IPS-NIHi7 (cell line): ENCODE results near the gene CDH6.

ENCODE experiments used
- DNase-seq: peaks from one replicate; pipeline ENCODE4 v3.0.0; 2012; ENCODE audit warnings: mixed read lengths; ENCODE audit errors: extremely low spot score

CDH6 gene

GRCh38 chr5:31197183-31197582, 3.7 kb downstream of the CDH6 start:
- no peak for DNase-seq

GRCh38 chr5:31204958-31205357, 11.5 kb downstream of the CDH6 start:
- no peak for DNase-seq

DNA sequence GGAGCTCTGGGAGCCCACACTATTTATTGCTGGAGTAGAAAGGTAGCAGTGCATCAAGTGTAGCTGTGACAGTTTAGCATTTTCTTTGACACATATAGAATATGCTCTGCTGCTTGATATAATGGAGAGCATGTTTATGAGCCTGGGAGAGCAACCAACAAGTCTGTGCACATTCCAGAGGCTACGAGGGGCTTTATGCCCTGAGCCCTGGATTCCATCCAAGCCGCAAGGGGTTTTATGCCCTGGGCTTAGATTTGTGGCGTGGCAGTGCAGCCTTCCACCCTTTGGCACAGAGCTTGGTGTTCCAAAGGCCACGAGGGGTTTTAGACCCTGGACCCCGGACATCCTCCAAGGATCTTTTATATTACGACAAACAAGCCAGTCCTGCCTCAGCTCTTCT, 14.6 kb downstream of the CDH6 start:
- no peak for DNase-seq

- no peak for DNase-seq
These were observed 15.8 kb downstream of the CDH6 start for GRCh38 chr5:31209334-31209733.

DNA sequence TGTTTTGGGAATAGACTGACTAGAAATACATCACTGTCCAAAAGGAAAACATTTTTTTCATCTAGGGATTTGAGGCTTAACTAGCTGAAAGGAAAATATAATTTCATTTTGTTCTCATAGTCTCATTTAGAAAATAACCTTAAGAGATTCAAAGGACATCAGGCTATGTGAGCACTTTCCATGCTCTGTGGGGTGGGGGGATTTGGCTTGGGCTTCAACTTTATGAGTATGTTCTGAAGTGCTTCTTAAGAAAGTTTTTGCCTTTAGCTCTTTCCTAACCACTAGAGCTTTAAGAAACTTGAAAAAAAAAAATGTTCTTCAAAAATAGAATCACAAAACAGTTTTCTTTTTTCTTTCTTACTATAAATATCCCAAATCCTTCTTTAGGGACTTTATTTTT, 17.6 kb downstream of the CDH6 start:
- no peak for DNase-seq

DNA sequence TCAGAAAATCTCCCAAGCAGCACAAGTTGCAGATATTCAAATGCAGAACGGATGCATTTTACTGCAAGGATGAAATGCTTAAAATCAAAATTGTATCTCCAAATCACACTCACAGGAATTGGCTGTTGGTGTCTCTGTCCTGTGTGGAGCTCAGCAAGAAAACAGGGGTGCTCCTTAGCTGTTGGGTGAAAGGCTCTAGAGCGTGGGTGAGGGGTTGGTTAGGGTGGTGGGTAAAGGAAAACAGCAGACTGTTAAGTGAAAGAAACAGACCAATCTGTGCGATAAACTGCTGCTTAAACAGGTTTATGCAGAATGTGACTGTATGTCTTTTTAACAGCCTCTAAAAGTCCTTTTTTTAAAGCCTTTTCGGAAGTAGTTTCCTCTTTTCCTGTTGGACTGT, 19.8 kb downstream of the CDH6 start:
- no peak for DNase-seq

DNA sequence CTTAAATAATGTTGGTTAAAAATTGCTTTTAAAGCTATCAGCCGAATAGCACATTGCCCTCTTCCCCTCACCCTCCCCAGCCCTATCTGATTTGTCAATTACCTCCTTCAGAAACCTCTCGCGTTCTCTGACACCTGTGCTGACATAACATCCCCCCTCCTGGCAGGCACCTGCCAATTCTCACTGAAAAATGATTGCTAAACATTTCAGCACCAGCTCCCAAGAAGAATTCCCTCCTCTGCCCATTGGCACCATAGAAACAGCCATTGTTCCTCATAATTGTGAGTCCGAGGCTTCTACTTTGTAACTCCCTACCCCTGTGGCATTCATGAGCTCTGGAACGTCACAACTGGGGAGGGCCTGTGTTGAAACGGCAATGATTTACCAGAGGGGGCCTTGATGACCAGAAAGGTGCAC, 20.2 kb downstream of the CDH6 start:
- no peak for DNase-seq

DNA sequence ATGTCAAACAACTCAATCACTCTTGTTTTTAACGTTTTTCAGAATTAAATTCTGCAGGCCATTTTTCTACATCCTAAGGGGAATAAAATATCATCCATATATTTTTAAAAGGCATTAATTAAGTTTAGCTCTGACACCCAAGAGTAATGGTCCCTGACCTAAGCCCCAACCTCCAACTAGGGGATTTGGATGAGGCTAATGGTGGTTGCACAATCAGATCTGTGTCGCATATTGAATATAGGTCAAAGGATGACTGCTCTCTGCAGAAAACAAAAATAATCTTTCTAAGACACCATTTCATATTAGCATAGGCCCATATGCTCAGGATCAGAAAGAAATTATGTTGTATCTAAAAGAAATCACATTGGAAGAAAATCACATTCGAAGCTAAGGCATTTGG, 20.7 kb downstream of the CDH6 start:
- no peak for DNase-seq

DNA sequence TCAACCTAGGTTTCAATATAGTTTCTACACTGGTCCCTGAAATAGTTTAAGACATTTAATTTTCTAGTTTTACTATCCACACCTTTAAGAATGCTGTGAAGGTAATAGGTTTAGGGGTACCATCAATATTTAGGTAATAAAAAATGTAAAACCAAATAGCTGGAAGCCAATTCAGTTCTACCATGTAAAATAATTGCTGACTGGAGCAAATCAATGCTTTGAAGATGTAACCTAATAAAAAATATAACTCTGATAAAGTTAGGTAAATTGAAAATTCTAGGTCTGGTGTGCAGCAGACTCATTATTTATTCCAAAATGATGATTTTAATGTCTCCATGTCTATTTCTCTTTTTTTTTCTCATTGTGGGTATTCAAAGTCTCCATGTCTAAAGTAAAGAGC, 21.8 kb downstream of the CDH6 start:
- DNase-seq, result no peak

GRCh38 chr5:31217446-31217845, 24.0 kb downstream of the CDH6 start:
- no peak for DNase-seq

DNA sequence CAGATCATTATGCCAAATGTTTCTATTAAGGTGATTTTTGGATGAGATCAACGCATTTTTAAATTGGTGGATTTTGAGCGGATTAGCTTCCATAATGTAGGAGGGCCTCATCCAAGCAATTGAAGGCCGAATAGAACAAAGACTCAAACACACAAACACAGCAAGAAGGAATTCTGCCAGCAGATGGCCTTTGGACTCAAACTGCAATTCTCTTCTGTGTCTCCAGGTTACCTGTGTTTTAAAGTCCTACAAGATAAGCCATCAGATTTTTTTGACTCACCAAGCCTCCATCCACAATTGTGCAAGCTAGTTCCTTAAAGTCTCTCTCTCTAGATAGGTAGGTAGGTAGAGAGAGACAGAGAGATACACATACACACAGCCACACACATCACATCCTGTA, 25.5 kb downstream of the CDH6 start:
- DNase-seq, result no peak

DNA sequence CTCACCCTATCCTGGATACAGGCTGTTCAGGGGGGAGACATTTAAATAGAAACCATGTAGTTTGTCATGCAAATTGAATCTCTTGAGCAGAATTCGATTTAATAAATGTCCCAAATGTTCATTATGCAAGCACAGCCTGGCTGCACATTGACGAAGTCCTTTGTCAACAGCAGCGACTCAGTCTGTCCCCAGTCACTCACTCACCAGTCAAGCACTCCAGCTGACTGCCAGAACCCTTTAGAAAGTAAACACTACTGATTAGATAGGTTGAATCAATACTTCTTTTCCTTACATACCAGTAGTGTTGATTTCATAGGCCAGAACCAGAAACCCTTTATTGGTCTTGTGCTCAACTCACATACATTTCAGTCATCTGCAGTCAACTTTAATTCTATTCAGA, 27.5 kb downstream of the CDH6 start:
- DNase-seq, result peak; percentile 15

DNA sequence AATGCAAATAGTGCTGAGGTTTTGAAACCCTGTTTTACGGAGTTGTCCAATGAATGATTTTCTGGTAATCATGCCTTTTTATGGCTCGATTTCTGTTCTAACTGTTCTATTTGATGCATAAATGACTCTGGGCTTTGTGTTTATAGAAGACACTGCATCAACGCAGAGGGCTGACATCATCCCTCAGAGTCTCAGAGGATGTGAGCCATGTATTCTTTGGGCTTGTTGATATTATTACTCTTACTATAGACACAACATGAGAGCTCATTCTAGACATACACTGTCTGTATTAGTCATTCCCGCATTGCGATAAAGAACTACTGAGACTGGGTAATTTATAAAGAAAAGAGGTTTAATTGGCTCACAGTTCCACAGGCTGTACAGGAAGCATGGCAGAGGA, 31.6 kb downstream of the CDH6 start:
- DNase-seq, result no peak

DNA sequence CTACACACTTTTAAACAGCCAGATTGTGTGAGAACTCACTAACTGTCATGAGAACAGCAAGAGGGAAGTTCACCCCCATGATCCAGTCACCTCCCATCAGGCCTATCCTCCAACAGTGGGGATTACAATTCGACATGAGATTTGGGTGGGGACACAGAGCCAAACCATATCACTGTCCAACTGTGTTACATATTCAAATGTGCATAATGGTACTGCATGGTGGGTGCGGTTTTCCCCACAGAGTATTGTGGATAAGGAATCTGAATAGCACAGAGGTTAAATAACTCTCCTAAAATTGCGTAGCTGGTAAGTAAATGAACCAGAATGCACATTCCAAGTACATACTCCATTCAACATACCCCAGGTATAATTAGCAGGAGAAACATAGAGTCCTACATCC, 32.1 kb downstream of the CDH6 start:
- DNase-seq, result no peak

- no peak for DNase-seq
These were observed 33.2 kb downstream of the CDH6 start for GRCh38 chr5:31226651-31227050.

DNA sequence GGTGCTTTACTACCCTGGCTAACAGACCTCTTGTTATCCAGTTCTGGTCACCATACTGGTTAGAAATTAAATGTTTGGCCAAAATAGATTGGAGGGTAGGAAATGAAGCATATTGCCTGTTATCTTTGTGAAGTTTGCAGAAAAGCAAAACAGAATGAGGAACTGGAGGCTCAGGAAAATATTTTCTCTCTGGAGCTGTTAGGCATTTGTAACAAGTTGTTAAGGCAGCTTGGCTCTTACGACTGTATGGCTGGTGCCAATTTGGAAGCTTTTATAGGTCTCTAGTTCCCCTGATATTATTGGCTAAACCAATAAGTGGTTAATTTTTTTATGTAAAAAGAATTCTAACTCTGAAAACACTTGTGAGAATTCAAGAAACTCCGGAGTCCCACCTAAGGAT, 35.8 kb downstream of the CDH6 start:
- no peak for DNase-seq

DNA sequence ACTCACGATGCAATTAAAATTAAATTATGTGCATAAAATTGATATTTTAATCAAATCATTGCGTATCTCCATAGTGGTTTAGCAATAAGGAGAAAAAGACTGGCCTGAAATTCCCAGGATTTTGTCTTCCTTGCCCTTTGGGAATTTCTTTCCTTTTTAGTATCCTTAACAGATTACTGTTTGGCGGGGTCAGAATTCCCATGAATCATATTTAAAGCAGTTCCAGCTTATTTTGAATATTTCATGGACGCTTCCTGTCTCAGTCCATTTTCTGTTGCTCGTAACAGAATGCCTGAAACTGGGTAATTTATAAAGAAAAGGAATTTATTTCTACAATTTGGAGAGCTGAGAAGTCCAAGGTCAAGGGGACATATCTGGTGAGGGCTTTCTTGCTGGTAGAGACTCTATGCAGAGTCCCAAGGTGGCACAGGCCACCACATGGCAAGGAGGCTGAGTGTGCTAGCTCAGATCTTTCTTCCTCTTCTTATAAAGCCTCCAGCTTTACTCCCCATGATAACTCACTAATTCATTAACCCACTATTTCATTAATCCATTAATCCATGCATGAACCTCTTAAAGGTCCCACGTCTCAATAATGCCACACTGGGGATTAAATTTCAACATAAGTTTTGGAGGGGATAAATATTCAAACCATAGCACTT, 37.8 kb downstream of the CDH6 start:
- DNase-seq, result no peak

- peak; percentile 75 for DNase-seq
These were observed 38.9 kb downstream of the CDH6 start for GRCh38 chr5:31232273-31232888.

GRCh38 chr5:31235381-31235780, 41.9 kb downstream of the CDH6 start:
- no peak for DNase-seq

GRCh38 chr5:31236339-31236738, 42.9 kb downstream of the CDH6 start:
- DNase-seq, result no peak

GRCh38 chr5:31237174-31237573, 43.7 kb downstream of the CDH6 start:
- peak; percentile 38 for DNase-seq

- DNase-seq, result no peak
These were observed 45.0 kb downstream of the CDH6 start for GRCh38 chr5:31238497-31238896.

DNA sequence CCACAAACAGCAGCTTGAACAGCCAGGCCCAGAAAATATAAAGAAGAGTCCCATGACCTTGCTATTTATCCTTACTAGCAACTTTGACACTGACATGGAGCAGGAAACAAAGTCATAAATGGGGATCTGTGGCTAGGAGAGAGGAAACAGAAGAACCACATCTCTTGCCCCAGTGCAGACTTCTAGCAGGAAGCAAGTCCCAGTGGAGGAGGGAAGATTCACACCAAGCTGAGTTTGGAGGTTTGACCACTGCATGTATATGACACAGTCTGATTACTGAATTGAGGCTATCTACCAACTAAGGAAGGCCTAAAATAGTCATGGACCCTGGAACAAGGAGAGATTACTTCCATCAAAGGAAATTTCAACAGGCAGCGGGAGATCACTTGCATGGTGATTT, 51.4 kb downstream of the CDH6 start:
- no peak for DNase-seq

GRCh38 chr5:31247381-31247780, 53.9 kb downstream of the CDH6 start:
- DNase-seq, result no peak
